Ramos (cell line): Measurements from ENCODE around the gene MICOS13.

ENCODE experiments used
- in situ Hi-C: fragments of 300-500 bp; cut with MboI; formaldehyde crosslinking; loops from one replicate; pipeline ENCODE4 v1.14.3; 2022; ENCODE audit warnings: low sequenced_read_pairs; ENCODE audit not compliant: unreplicated experiment

The MICOS13 gene

GRCh38 chr19:5635427-5635826 lies 44.9 kb downstream of the MICOS13 start:
- in situ Hi-C loops = no loop called here

DNA sequence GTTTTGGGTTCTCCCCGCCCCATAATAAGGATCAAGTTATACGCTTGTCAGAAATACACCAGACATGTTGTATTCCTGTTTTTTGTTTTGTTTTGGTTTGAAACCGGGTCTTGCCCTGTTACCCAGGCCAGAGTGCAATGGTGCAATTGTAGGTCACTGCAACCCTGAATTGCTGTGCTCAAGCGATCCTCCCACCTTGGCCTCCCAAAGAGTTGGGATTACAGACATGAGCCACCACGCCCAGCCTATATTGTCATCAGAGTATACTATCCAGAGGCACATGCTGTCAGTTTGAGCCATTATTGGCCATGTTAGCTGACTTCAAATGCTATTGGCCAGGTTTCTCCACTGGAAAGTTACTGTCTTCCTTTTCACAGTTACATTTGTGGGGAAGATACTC lies 47.7 kb downstream of the MICOS13 start:
- in situ Hi-C loops = no loop called here

- in situ Hi-C loops = no loop called here
Measured at GRCh38 chr19:5632241-5632612, 48.1 kb downstream of the MICOS13 start.

DNA sequence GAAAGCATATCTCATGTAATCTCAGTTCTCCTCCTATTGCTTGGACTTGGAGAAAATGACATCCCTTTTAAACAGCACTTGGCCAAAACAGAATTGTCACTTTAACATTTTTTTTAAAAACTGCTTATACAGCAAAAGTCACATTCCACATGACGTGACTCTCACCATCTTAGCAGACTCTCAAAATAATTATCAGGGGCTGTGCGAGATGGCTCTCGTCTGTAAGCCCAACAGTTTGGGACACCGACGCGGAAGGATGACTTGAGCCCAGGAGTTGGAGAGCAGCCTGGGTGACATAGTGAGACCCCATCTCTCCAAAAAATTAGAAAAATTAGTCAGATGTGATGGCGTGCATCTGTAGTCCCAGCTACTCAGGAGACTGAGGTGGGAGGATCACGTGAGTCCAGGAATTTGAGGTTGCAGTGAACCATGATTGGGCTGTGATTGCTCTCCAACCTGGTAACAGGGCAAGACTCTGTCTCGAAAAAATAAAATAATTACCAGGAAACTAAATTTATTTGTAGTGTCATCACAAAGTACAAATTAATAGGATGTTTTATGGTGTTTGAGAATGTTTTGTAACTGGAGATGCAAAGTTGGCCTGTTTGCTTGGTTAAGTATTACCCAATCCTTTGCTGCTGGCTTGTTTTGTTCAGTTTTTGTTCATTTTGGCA lies 48.6 kb downstream of the MICOS13 start:
- in situ Hi-C loops = no loop called here

DNA sequence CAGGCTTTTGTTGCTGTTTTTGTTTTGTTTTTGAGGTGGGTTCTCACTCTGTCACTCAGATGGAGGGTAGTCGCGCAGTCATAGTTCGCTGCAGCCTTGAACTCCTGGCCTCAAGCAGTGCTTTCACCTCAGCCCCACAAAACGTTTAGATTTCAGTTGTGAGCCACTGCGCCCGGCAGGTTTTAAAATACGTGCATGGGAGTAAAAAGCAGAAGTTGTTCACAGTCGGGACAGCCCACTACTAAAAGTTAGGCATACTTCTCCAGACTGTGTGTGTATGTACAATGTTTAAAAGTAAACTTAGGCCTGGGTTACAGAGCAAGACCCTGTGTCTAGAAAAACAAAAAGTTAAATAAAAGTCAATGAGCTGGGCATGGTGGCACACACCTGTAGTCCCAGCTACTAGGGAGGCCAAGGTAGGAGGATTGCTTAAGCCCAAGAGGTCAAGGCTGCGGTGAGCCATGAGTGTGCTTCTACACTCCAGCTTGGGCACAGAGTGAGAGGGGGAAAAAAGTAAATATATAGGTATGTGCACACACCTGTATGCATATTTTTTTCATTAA lies 51.3 kb downstream of the MICOS13 start:
- in situ Hi-C loops = no loop called here

DNA sequence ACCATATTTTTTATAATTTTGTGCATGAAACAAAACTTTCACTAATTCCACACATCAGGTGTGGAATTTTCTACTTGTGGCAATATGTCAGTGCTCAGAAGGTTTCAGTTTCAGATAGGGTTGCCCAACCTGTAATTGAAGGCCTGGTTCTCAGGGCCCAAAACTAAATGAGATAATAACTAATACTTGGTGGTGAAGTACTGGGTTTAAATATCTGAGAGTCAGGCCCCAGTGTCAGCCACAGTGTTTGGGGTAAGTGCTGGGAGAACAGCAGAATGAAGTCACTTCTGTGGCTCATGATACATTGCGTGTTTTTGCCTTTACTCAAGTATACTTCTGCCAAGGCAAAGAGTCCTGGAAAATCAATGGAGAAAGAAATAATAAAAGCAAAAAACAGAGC lies 51.9 kb downstream of the MICOS13 start:
- in situ Hi-C loops = no loop called here
